Measurements from ENCODE around the gene ZC3H8.

GRCh38 chr2:112301171-112301584 lies 46.3 kb upstream of the ZC3H8 start:
- TF ChIP-seq EZH2 (IDR thresholded peaks at IDR 0.05; ENCODE audit: insufficient read depth, low read length) (no peak), CTCF (IDR thresholded peaks at IDR 0.05; ENCODE audit: insufficient read depth, low read depth, low read length) (no peak)

Measured in astrocyte (in vitro differentiated cells and primary cell).